Measurements from ENCODE around the gene MRPL16.

MRPL16 gene

DNA sequence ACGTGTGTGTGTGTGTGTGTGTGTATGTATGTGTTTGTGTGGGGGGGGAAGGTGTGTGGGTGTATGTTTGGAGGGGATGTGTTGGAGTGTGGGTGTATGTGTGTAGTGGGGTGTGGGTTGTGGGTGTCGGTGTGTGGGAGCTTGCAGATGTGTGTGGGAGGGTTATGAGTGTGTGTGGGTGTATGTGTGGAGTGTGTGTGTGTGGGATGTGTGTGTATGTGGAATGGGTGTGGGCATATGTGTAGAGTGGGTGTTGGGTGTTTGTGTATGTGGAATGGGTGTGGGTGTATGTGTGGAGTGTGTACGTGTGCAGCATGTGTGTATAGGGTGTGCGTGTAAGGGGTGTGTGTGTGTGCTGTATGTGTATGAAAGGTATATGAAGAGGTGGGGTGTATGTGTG, 40.8 kb downstream of the MRPL16 start:
- no peak for FAIRE-seq

DNA sequence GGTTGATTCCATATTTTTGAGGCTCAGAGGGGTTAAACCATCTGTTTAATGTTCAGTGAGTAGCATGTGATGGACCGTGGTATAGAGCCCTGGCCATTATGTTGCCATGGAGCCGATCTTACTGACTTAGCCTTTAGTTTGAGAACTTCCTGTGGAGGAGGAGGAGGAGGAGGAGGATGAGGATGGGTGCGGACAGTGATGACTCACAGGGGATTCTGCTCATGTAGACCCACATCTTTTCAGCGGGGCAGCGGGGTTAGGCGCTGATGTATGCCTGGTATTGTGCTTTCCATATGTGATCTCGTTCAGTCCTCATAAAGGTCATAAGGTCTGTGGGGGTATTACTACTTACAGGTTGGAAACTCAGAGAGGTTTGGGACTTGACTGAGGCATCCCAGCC, 41.5 kb downstream of the MRPL16 start:
- no peak for FAIRE-seq

DNA sequence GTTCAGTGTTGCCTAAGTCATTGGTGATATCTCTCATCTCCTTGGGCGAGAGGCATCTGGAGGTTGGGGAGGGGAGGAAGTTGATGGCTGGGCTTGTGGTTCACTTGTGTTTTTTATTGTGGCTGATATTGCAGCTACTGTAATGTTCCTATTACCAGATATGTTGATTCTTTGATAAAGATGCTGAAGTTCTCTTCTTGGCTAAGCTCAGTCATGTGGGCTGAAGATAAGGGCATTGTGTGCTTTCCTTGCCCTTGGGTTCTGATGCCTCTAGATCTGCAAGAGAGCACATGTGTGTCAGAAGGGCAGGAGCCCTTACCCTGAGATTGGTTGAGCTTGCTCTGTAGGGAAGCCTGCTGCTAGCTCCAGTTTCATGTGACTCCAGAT, 43.4 kb downstream of the MRPL16 start:
- no peak for FAIRE-seq

DNA sequence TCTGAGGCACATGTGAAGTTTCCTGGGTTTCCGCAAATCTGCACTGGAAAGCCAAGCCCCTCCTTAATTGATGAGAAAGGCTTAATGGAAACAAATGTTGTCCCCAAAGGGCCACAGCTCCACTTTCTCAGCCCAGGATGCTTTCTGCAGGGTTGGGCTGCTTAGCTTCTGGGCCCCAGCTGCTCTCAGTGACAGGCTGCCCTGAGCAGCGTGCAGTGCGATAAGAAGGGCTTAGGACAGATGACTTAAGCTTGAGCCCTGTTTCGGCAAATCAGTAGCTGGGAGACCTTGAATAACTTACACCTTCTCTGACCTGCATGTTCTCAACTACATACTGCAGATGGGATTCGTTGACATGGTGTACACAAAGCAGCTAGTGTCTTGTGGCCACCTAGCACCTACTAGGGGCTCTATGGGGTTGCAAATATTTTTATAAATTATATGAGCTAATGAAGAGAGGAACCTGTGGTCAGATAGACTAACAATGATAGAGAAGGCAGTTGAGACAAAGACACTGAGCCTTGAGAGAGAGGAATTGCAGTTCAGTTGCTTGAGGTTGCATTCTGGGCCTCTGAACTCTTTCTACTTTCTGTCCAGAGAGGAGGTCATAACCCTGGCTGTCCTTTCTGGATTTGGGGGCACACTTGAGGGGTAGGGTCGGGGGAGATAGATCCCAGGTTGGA, 43.9 kb downstream of the MRPL16 start:
- FAIRE-seq: no peak

DNA sequence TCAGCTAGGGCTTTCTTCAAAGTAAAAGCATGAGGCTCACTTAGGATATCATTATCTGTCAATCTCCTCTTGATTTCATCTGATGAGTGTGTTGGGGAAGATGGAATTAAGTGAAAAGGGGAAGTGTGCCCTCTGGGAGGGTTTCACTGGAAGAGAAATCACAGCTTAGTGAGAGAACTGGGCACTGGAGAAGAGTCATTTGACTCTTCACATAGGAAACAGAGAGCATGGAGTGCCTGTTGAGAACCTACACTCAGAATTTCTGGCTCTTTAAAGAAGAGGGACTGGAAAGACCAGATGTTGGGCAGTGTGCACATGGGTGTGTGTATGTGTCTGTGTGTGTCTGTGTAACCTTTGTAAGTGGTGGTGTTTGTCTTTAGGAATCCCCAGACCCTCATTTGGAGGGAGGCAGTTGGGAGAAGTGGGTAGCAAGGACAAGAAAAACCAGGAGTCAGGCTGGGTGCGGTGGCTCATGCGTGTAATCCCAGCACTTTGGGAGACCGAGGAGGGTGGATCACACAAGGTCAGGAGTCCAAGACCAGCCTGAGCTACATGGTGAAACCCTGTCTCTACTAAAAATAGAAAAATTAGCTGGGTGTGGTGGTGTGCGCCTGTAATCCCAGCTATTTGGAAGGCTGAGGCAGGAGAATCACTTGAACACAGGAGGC, 45.4 kb downstream of the MRPL16 start:
- no peak for FAIRE-seq

DNA sequence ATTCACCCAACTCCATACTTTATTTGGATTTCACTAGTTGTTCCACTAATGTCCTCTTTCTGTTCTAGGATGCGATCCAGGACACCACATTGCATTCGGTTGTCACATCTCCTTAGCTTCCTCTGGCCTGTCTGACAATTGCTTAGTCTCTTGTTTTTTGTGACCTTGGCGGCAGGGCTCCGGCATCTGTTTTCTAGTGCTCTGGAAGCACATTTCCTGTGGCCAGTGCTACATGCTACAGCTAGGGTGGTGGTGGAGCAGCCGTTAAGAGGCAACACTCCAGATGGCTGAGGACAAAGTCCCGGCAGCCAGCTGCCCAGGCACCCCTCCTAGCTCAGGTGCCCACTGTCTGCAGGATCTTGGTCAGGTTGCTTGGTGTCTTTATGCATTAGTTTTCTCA, 48.6 kb downstream of the MRPL16 start:
- no peak for FAIRE-seq

DNA sequence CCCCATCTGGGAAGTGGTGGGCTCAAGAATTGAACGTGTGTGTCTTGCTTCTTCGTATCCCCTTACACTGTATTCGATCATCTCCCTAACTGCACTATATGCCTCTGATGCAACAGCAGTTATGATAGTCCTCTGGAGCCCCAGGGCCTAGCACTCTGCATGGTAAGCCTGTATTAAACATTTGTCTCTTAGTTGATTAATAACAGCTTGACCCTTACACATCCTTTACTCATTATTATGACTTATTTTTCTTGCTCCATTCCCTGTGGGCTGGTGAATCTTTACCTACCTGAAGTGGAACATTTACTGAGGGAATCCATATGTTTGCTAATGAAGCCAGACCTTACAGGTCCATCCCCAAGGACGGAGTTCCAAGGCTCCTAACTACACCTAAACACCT, 49.8 kb downstream of the MRPL16 start:
- FAIRE-seq: no peak

DNA sequence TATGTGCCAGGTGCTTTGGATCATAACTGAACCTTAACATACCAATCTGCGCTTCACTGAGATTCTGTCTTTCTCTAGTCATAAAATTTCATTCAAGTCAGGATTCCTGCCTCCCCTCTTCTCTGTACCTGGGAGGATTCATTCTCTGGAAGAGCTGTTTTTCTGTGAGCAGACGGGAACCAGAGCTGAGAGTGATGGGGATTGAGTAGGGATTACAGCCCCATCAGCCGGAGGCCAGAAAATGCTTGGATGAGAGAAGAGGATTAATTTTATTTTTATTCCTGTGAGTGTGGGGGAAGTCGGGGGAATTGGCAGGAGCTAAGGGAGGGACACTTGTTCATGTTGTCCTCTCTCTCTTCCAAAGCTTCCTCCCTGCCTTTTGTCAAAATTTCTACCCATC, 50.7 kb downstream of the MRPL16 start:
- no peak for FAIRE-seq

DNA sequence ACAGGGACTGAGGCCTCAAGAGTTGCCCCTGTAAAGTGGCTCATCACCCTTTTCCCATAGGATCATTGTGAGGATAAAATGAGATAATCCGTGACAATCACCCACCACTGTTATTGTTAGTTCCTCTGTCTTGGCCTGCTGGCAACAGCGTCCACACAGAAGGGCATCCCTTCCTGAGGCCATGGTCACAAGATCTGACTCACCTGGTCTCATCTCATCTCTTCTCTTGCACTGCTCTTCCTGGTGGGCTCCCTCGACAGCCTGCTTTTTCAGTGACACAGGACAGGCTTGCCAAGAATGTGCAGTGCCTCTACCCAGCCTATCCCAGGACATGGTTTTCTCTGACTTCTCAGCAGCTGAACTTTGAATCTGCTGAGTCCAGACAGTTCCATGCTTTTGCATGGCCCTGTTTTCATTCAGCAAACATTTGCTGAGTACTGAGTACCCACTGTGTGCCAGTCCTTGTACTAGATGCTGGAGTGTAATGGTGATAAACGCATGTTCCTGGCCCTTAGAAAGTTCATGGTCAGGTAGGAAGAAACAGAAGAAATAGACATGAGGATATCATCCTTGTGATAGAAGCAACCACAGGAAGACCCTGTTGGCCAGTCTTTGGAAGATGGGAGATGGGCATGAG, 52.1 kb downstream of the MRPL16 start:
- no peak for FAIRE-seq

DNA sequence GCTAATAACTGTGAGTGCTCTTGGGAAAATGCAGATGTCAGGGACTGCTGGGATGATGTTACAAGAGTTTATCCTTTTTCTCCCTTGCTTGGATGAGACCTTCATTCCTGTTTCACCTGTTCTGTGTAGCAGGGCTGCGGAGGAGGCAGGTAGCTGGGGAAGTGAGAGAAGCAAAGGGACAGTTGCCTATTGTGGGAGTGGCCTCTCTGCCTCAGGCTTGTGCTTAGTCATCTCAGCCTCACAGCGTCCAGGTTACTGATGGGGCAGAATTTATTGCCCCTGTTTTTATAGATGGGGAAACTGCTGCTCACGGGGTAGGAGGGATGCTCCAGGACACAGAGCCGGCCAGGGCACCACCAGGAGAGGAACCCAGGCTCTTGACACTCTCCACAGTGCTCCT, 53.7 kb downstream of the MRPL16 start:
- FAIRE-seq: no peak

DNA sequence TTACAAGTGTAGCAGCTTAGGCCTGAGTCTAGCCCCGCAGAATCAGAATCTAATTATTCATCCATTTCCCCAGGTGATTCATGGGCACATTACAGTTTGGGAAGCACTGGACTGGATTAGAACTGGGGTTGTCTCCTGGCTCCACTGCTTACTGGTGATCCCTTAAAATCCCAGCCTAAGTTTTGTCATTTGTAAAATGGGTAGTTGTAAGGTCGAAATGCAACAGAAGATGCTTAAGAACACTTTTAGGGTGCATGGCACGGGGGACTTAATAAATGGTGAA, 54.1 kb downstream of the MRPL16 start:
- FAIRE-seq: no peak
